ENCODE measurements around the gene CADM2.

The CADM2 gene

GRCh38 chr3:85837402-85837801 is 878.6 kb downstream of the CADM2 start:
- no peak for DNase-seq (ENCODE audit: low spot score)
- TF ChIP-seq CTCF (IDR thresholded peaks at IDR 0.05) = no peak
- no peak overlapping the region for H3K27ac ChIP-seq
- no peak overlapping the region for H3K4me3 ChIP-seq

DNA sequence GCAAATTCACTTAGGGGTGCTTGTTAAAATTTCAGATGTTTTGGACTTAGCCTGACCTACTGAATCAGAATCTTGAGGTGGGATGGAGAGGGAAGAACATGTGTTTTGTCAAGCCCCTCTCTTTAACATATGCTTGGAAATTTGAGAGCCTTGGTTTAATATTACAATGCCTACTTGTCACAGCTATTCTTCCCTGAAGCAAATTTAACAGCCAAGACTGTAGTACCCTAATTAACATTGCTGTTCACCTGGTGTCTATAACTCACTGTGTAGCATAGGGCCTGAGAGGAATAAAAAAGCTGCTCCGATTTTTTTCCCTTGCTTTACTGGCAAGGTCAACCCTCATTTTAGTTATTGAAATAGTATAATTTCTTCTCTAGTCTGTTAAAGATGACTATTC is 880.1 kb downstream of the CADM2 start:
- no peak for DNase-seq (ENCODE audit: low spot score)
- Histone ChIP-seq H3K4me3 (no peak overlapping the region), H3K27ac (no peak overlapping the region)
- no peak for TF ChIP-seq CTCF (IDR thresholded peaks at IDR 0.05)

- no peak for TF ChIP-seq CTCF (IDR thresholded peaks at IDR 0.05)
- H3K4me3 ChIP-seq = no peak overlapping the region
- no peak for DNase-seq (ENCODE audit: low spot score)
- H3K27ac ChIP-seq = no peak overlapping the region
Measured at GRCh38 chr3:85842081-85842480, 883.3 kb downstream of the CADM2 start.

- no peak overlapping the region for H3K27ac ChIP-seq
- no peak overlapping the region for H3K4me3 ChIP-seq
- DNase-seq (ENCODE audit: low spot score) = no peak
- TF ChIP-seq CTCF (IDR thresholded peaks at IDR 0.05) = no peak
Measured at GRCh38 chr3:85846940-85847339, 888.2 kb downstream of the CADM2 start.

DNA sequence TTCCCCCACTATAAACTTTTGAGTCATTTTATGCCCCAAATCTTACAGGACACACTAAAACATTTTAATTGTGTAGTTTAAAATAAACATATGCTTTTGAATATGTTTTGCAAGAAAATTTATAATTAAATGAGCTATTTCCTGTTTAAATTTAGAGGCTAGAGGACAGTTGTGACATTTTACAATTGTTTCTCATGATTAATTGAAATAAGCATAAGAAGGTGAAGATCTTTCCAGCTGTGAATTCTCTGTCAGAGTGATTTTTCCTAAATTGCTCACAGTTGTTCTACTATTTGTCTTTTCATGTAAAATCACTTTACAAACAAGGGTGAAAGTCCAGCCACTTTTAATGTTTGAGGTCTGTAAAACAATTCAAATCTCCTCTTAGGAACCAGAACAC is 892.3 kb downstream of the CADM2 start:
- TF ChIP-seq CTCF (IDR thresholded peaks at IDR 0.05) = no peak
- DNase-seq (ENCODE audit: low spot score) = no peak
- no peak overlapping the region for H3K27ac ChIP-seq
- H3K4me3 ChIP-seq = no peak overlapping the region

DNA sequence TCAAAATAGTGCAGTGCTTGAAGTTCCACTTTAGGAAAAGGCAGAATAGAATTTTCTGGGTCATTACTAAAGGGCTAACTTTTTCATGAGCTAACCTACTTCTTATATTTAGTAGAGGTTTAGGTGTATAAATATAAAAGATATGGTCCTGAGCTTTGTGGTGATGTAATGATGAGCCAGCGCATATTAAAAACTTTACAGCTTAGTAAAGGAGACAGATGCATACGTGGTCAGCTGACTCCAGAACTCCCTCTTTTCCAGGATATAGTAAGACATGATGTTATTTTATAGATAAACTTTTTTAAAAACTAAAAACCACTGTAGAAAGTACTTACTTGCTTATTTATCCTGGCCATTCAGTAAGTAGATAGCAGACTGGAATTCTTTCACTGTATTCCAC is 895.0 kb downstream of the CADM2 start:
- TF ChIP-seq CTCF (IDR thresholded peaks at IDR 0.05) = no peak
- Histone ChIP-seq H3K4me3 (no peak overlapping the region), H3K27ac (no peak overlapping the region)
- no peak for DNase-seq (ENCODE audit: low spot score)

- Histone ChIP-seq H3K27ac (no peak overlapping the region), H3K4me3 (no peak overlapping the region)
- no peak for DNase-seq (ENCODE audit: low spot score)
- no peak for TF ChIP-seq CTCF (IDR thresholded peaks at IDR 0.05)
Measured at GRCh38 chr3:85862893-85863455, 904.2 kb downstream of the CADM2 start.

All from coronary artery (tissue), 2 donors.